Lower leg skin (tissue), 3 donors: ENCODE measurements around the gene LIX1L.

Experiments used
- CTCF ChIP-seq, 3 donors: fragments of 450-650 bp; IDR thresholded peaks; one replicate each; pipeline ENCODE4 v1.5.1; 2016; ENCODE audit warnings: antibody characterized with exemption in 3 of 3, mild to moderate bottlenecking in 3 of 3, moderate library complexity in 2 of 3
- POLR2A ChIP-seq, 2 donors: fragments of 450-650 bp; IDR thresholded peaks; one replicate each; pipeline ENCODE4 v1.6.1; 2016 to 2017; ENCODE audit warnings: antibody characterized with exemption in 2 of 2, mild to moderate bottlenecking in 1 of 2, moderate library complexity in 1 of 2

DNA sequence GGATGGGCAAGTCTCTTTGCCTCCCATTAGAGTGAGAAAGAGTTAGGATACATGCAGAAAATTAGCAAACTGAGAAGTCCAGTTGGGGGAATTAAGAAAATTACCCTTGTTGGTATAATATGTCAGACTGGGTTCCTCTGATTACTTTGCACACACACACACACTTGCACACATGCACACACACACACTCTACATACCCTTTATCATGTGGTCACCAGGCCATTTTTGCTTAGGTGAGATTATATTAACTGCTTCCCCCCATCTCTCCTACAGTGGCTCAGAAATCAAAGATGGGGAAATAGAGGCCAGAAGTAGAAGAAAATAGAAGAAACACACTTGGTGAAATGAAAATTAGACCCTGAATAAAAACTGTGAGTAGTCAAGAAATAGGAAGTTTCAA, 917 bp upstream of the LIX1L start:
- TF ChIP-seq CTCF (IDR thresholded peaks at IDR 0.05) (no peak), POLR2A (IDR thresholded peaks at IDR 0.05) (no peak)
